HUES48 (cell line): ENCODE data around the gene FAR2.

ENCODE experiments used
- H3K27ac ChIP-seq: one replicate; pipeline ENCODE4 v1.7.0; 2013; ENCODE audit warnings: low read depth, low read length, inconsistent platforms
- H3K27me3 ChIP-seq: 2 replicates; pipeline ENCODE4 v1.6.1; 2013; ENCODE audit warnings: mild to moderate bottlenecking, low read length; ENCODE audit not compliant: control insufficient read depth, insufficient read depth
- H3K36me3 ChIP-seq: 2 replicates; pipeline ENCODE4 v1.6.1; 2013; ENCODE audit warnings: low read length; ENCODE audit not compliant: control insufficient read depth, insufficient read depth
- H3K4me1 ChIP-seq: 2 replicates; pipeline ENCODE4 v1.6.1; 2013; ENCODE audit warnings: mild to moderate bottlenecking, low read length; ENCODE audit not compliant: control insufficient read depth, insufficient read depth
- H3K4me3 ChIP-seq: 2 replicates; pipeline ENCODE4 v1.5.1; 2013; ENCODE audit warnings: mild to moderate bottlenecking, low read depth, low read length
- H3K9ac ChIP-seq: 2 replicates; pipeline ENCODE4 v1.6.1; 2013; ENCODE audit warnings: mild to moderate bottlenecking, low read depth, low read length, moderate library complexity
- H3K9me3 ChIP-seq: 2 replicates; pipeline ENCODE4 v1.6.1; 2013; ENCODE audit warnings: low read length; ENCODE audit not compliant: control insufficient read depth, insufficient read depth

FAR2 gene

DNA sequence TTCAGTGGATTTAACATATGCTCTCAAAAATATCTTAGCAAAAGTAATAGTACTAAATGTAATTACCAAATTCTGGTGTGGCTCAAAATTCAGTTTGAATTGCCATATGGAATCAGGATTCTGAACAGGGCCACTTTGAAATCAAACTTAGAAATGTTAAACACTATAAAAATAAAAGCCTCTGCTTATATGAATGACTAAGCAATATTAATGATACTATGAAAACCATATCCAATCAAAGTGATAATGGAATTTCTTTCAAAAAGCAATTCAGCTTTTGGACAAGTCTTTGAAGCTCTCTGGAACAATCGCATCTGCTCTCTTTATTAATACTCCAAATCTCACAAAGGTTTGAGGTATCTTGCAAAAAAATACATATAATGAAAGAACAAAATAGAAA, 180.3 kb downstream of the FAR2 start:
- Histone ChIP-seq H3K27me3 (no peaks in the 10 kb centered on the region), H3K36me3 (no peaks in the 10 kb centered on the region), H3K4me1 (no peaks in the 10 kb centered on the region), H3K9me3 (no peaks in the 10 kb centered on the region), H3K27ac (no peak overlapping the region), H3K9ac (no peak overlapping the region), H3K4me3 (no peak overlapping the region)

DNA sequence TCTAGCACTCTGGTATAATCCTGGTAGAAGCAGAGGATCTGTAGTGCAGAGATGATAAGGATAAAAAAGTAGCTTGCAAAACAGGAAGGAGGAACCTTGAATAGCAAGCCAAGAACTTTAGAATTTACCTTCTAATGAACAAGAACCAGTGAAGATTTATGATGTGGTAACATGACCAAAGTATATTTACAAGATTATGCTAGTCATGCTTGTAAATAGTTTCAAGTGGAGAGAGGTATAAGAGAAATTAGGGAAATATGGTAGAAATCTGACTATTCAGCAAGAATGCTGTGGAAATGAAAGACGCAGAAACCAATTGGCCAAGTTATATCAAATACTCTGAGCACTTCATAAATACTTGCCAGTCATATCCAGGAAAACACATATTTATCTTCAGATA, 184.1 kb downstream of the FAR2 start:
- H3K9ac ChIP-seq = no peak overlapping the region
- no peaks in the 10 kb centered on the region for H3K27me3 ChIP-seq
- H3K36me3 ChIP-seq = 0 out of 2 replicates have a peak, but pooled peaks cover 1% of the 10 kb centered on the region
- no peak overlapping the region for H3K4me3 ChIP-seq
- H3K27ac ChIP-seq = no peak overlapping the region
- H3K4me1 ChIP-seq = no peaks in the 10 kb centered on the region
- no peaks in the 10 kb centered on the region for H3K9me3 ChIP-seq

DNA sequence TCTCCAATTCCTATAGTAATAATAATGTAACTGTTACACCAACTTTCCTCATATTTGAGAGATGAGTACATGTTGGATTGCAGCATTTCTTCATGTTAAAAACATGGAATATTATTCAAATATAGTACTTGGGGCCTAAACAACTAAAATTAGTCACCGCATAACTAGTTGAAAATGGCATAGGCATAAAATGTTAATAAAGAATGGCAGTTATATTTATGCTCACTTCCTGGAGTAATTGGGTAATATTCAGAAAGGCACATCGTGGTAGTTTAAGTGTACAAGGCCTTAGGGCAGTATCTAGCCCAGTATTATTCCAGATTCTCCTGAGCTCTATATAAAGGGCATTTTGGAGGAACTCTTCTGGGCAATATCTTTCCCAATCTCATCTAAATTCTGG, 185.9 kb downstream of the FAR2 start:
- no peak overlapping the region for H3K4me3 ChIP-seq
- no peak overlapping the region for H3K27ac ChIP-seq
- no peak overlapping the region for H3K9ac ChIP-seq
- H3K4me1 ChIP-seq = no peaks in the 10 kb centered on the region
- no peaks in the 10 kb centered on the region for H3K27me3 ChIP-seq
- H3K36me3 ChIP-seq = 0 out of 2 replicates have a peak, but pooled peaks cover 8% of the 10 kb centered on the region
- H3K9me3 ChIP-seq = no peaks in the 10 kb centered on the region

DNA sequence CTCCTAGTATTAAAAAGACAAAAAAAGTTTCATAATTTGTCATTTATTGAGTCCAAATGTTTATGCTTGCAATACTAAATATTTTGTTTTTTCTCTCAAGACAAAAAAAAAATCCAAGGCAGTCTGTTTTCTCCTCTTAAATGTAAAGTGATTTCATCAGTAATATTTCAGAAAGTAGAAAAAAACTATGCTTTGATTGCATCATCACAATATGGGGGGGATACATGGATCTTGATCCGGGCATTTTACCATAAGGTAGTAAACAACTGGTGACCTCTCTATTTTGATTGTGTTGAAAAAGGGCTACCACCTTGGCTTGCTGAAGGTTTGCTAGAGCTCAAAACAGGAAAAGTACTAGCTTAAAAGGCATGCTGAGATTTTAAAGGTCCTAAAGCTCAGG, 188.2 kb downstream of the FAR2 start:
- H3K9ac ChIP-seq = no peak overlapping the region
- peaks cover 30% of the 10 kb centered on the region for H3K36me3 ChIP-seq
- H3K27me3 ChIP-seq = no peaks in the 10 kb centered on the region
- no peak overlapping the region for H3K27ac ChIP-seq
- no peaks in the 10 kb centered on the region for H3K4me1 ChIP-seq
- H3K9me3 ChIP-seq = no peaks in the 10 kb centered on the region
- no peak overlapping the region for H3K4me3 ChIP-seq

DNA sequence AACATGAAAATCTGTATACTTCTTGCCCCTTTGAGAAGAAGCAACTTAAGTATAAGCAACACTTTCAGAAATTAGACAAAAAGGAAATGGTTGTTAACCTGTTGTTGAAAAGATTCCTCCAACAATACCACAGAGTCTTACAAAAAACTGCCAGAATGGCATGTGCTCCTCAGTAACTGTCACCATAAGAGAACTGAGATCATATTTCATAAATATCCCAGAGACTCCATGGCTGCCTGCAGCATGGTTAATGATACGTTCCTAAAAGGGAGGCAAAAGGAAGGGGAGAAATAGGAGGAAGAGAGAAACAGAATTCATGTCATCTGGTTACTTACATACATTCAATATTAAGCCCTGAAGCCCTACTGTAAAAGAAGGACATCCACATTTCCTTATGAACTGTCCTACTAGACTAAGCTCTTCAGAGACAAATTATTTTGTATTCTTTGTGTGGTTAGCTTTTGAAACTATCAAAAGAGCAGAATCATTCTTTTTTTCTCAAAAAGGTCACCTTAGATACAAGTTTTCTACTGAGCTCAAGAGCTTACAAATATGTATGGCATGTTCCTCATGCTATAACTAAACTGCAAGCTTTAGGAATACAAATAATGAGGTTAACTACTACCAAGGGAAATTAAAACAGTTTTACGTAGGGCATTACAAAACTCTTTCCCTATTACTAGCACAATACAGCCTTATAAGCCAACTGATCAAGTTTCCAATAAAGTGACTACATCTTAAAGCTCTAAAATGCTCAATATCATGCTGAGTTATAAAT, 194.1 kb downstream of the FAR2 start:
- Histone ChIP-seq H3K27me3 (no peaks in the 10 kb centered on the region), H3K36me3 (peaks cover 67% of the 10 kb centered on the region), H3K27ac (no peak overlapping the region)

DNA sequence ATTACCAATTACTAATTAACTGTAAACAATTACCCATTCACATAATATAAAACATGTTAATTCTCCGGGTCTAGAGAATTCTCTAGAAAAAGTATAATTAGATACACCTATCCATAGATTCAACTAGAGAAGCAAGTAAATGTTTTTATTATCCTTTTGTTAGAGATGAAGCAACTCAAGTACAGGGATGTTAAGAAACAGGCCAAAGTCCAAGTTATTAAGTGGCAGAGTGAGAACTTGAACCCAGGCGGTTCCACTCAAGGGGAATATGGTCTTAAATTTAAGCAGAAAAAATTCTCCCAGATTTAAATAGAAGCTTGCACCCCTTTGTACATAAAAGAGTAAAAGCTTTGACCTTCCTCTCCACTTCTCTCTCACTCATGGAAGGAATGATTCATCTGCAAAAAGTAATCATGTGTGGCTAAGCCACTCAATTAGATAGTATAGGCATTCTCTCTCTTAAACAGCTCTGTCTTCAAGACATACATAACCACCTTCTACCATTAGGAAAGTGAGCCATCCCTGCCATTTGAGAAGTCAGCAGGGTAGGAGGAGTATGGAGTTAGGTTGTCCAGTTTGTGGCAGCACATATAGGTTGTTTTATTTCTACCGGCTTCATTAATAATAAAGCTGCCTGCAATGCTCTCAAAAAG, 197.8 kb downstream of the FAR2 start:
- Histone ChIP-seq H3K4me3 (no peak overlapping the region), H3K4me1 (no peaks in the 10 kb centered on the region), H3K9ac (no peak overlapping the region), H3K27ac (no peak overlapping the region), H3K9me3 (no peaks in the 10 kb centered on the region), H3K36me3 (peaks cover 59% of the 10 kb centered on the region), H3K27me3 (no peaks in the 10 kb centered on the region)

More for the DNA sequence above, 194.1 kb downstream of the FAR2 start:
- Histone ChIP-seq H3K9ac (no peak overlapping the region), H3K9me3 (no peaks in the 10 kb centered on the region), H3K4me3 (no peak overlapping the region), H3K4me1 (no peaks in the 10 kb centered on the region)

DNA sequence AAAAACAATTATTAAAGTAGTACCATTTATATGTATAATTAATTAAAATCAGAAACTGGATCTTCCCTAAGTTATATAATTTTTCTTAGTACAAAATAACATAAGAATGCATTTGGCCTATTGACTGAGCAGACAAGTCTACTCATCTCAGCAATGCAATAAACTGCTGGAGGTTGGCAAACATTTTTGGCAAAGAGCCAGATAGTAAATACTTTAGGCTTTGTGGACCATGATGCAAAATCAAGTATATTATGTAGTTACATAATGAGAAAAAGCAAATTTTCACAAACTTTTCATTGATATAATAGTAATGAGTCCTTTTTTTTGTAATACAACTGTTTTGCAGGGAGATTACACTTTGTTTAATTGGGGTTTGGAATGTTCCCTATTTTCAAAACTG, 201.0 kb downstream of the FAR2 start:
- Histone ChIP-seq H3K9ac (no peak overlapping the region), H3K4me1 (no peaks in the 10 kb centered on the region), H3K36me3 (peaks cover 47% of the 10 kb centered on the region), H3K27ac (no peak overlapping the region), H3K4me3 (no peak overlapping the region), H3K9me3 (no peaks in the 10 kb centered on the region), H3K27me3 (no peaks in the 10 kb centered on the region)

DNA sequence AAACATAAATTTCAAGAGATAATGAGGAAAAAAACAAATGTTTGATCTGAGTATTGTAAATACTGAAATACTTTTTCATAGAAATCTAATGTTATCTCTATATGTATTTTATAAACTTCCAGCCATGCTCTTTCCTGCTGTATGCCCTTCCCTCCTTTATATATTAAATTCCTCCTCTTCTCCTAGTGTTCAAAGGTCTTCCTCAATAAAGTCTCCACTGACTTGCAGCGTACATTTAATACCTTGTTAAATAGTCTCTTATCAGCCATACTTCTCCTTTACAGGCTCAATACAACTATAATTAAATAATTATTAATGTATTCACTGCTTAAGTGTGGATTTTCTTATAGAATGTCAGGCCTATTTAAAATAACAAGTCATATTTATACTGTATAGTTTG, 205.9 kb downstream of the FAR2 start:
- no peaks in the 10 kb centered on the region for H3K9me3 ChIP-seq
- no peaks in the 10 kb centered on the region for H3K4me1 ChIP-seq
- H3K36me3 ChIP-seq = peaks cover 45% of the 10 kb centered on the region
- H3K27me3 ChIP-seq = no peaks in the 10 kb centered on the region
- no peak overlapping the region for H3K27ac ChIP-seq
- H3K9ac ChIP-seq = no peak overlapping the region
- H3K4me3 ChIP-seq = no peak overlapping the region

DNA sequence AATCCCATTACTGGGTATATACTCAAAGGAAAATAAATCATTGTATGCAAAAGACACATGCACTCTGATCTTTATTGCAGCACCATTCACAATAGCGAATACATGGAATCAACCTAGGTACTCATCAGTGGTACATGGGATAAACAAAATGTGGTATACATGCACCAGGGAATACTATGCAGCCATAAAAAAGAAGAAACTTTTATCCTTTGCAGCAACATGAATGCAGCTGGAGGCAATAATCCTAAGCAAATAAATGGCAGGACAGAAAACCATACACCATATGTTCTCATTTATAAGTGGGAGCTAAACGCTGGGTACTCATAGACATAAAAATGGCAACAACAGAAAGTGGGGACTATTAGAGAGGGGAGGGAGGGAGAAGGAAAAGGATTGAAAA, 216.0 kb downstream of the FAR2 start:
- Histone ChIP-seq H3K27me3 (no peaks in the 10 kb centered on the region), H3K9ac (no peak overlapping the region), H3K4me1 (no peaks in the 10 kb centered on the region), H3K4me3 (no peak overlapping the region), H3K9me3 (no peaks in the 10 kb centered on the region), H3K36me3 (peaks cover 52% of the 10 kb centered on the region), H3K27ac (no peak overlapping the region)

DNA sequence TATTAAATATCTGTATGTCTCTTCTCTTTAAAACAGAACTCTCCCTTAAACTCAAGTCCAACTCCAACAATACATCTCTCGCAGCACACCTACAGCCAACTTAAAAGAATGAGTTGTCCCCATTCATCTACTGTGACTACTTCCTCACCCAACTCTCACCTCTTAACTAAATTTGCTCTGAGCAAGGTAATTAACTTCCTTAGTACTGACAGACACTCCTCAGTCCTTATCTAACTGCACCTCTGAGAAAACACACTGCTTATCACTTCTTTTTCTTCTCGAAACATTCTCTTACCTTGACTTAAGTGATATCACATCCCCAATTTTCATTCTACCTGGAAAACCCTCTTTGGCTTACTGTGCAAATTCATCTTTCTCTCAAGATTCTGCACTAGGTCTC, 224.9 kb downstream of the FAR2 start:
- Histone ChIP-seq H3K27ac (no peak overlapping the region), H3K9me3 (no peaks in the 10 kb centered on the region), H3K9ac (no peak overlapping the region), H3K27me3 (no peaks in the 10 kb centered on the region), H3K4me1 (no peaks in the 10 kb centered on the region), H3K4me3 (no peak overlapping the region), H3K36me3 (peaks cover 27% of the 10 kb centered on the region)

DNA sequence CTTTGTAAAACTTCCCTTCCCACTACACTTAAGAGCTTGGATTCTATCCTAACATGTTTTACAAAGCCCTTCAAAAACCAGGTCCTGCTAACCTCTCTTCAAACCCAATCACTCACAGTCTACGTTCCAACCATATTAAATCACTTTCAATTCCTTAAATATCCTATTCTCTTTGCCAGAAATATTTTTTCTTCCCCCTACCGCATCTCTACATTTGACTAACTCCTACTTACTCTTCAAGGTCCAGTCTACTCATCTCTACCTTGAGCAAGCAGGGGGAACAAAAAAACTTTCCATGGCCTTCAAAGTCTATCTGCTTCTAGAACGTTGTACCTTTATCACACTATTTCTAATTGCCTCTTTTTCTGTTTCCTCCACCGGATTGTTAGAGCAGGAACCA, 225.8 kb downstream of the FAR2 start:
- H3K27ac ChIP-seq = no peak overlapping the region
- peaks cover 5% of the 10 kb centered on the region; the same call in 1 of the 2 replicates for H3K4me1 ChIP-seq
- H3K36me3 ChIP-seq = peaks cover 18% of the 10 kb centered on the region
- H3K4me3 ChIP-seq = no peak overlapping the region
- H3K9ac ChIP-seq = no peak overlapping the region
- H3K27me3 ChIP-seq = no peaks in the 10 kb centered on the region
- H3K9me3 ChIP-seq = no peaks in the 10 kb centered on the region
